ENCODE data around the gene AIG1. TPM values are rescaled to one million over a fixed set of nuclear protein-coding genes. Genes with fewer than 3 reads are reported as not detected.
A peak's percentile ranks its signal among the peaks of the same experiment; 100 is the strongest.

The AIG1 gene
- total RNA-seq, 3 donors from 2014 or later (not counting 1 experiment from before 2014, with no cell fraction given) = 5.6 to 8.9 (median 6.2) TPM

DNA sequence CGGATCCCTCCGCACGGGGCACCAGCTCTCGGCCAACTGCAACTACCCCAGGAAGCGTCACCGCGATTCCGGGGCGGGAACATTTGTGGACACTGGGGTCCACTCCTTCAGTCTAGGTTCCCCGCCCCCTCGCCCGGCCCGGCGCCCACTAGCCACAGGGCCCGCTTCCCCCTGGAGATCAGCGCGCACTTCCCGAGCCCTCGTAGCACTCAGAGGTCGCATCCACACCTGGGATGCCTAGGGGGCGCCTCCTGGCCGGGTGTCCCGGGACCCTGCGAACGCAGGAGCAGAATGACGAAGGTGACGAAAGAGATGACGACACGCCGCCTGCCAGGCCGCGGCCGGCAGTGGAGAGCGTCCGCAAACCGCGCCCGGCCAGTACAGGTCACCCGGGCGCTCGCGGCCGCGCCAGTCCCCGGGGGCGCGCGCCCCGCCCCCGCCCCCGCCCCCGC, 309 bp upstream of the AIG1 start:
- peak; percentile 77 to 92 (median 82) for ATAC-seq
- Mint-ChIP-seq H3K27ac (peak overlapping the region; percentile 84 to 95), H3K4me3 (peak overlapping the region; percentile 90), H3K36me3 (no peaks in the 10 kb centered on the region), H3K4me1 (peaks cover 17 to 20% of the 10 kb centered on the region in 2 donors), H3K9me3 (no peaks in the 10 kb centered on the region), H3K27me3 (ENCODE audit: low read depth in 2 of 2) (peaks cover 6 to 10% of the 10 kb centered on the region in 2 donors)
- Histone ChIP-seq H3K36me3 (ENCODE audit: control insufficient read depth, insufficient read depth, low read length) (no peaks in the 10 kb centered on the region), H3K27ac (ENCODE audit: low read length) (peak overlapping the region; percentile 90), H3K4me1 (ENCODE audit: control insufficient read depth, insufficient read depth, low read length) (peaks cover 10% of the 10 kb centered on the region), H3K27me3 (ENCODE audit: control insufficient read depth, insufficient read depth, low read length) (no peaks in the 10 kb centered on the region), H3K4me3 (ENCODE audit: low read length) (peak overlapping the region; percentile 98), H3K9me3 (ENCODE audit: control insufficient read depth, insufficient read depth, low read length) (no peaks in the 10 kb centered on the region)
- TF ChIP-seq, protein P1, sequence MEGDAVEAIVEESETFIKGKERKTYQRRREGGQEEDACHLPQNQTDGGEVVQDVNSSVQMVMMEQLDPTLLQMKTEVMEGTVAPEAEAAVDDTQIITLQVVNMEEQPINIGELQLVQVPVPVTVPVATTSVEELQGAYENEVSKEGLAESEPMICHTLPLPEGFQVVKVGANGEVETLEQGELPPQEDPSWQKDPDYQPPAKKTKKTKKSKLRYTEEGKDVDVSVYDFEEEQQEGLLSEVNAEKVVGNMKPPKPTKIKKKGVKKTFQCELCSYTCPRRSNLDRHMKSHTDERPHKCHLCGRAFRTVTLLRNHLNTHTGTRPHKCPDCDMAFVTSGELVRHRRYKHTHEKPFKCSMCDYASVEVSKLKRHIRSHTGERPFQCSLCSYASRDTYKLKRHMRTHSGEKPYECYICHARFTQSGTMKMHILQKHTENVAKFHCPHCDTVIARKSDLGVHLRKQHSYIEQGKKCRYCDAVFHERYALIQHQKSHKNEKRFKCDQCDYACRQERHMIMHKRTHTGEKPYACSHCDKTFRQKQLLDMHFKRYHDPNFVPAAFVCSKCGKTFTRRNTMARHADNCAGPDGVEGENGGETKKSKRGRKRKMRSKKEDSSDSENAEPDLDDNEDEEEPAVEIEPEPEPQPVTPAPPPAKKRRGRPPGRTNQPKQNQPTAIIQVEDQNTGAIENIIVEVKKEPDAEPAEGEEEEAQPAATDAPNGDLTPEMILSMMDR (IDR thresholded peaks at IDR 0.05) = no peak
- intact Hi-C loops (cut with micrococcal nuclease) = no loop called here
- 0% methylated on average over 48 of the region's 52 CpGs for WGBS (ENCODE audit: insufficient coverage)
- DNase-seq = peak; percentile 81 to 86

DNA sequence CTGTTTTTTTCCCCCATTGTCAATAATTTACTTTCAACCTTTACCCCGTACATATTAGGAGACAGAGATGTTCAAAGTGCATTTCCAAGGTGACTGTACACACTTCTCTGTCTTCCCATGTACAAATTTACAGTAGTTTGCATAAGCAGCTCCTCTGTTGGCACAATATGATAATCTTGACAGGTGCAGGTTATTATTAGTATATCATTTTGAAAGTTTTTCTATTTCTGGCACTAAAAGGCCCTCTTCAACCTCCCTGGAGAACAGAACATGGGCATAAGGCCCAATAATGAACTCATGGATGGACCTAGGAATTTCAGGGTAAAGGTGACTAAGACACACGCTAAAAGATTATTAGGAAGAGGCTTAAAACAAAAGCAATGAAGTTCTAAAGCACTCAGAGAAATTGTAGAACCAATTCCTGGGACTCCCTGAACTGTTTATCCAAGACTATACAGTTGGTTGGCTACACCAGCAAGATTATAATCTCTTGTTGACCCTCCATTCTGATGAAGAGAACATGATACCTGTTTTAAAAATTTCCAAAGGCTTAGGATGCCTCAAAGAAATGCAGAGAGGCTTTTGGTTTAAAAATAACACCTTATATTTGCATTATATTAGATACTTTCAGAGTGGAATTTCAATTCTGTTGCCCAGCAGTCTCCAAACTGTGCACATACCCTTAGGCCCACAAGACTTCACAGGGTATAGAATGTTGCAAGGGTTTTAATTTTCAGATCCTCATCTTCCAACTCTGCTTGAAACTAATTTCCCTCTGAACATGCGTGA, 1.1 kb downstream of the AIG1 start:
- Mint-ChIP-seq H3K36me3 (no peaks in the 10 kb centered on the region), H3K27ac (peak overlapping the region; percentile 77 to 95), H3K27me3 (ENCODE audit: low read depth in 2 of 2) (peaks cover 0 to 6% of the 10 kb centered on the region in 2 donors), H3K9me3 (no peaks in the 10 kb centered on the region), H3K4me1 (peaks cover 17 to 20% of the 10 kb centered on the region in 2 donors), H3K4me3 (peak overlapping the region; percentile 83)
- no peak overlapping the region for H3K4me3 ChIP-seq (ENCODE audit: low read length)
- DNase-seq (no peak), ATAC-seq (no peak)
- TF ChIP-seq, protein P1 (IDR thresholded peaks at IDR 0.05) = no peak
- H3K36me3 ChIP-seq (ENCODE audit: control insufficient read depth, insufficient read depth, low read length) = no peaks in the 10 kb centered on the region
- 93% methylated on average over 3 of the region's 3 CpGs for WGBS (ENCODE audit: insufficient coverage)
- intact Hi-C loops (cut with micrococcal nuclease) = no loop called here
- no peak overlapping the region for H3K27ac ChIP-seq (ENCODE audit: low read length)
- H3K4me1 ChIP-seq (ENCODE audit: control insufficient read depth, insufficient read depth, low read length) = peaks cover 10% of the 10 kb centered on the region
- no peaks in the 10 kb centered on the region for H3K27me3 ChIP-seq (ENCODE audit: control insufficient read depth, insufficient read depth, low read length)
- H3K9me3 ChIP-seq (ENCODE audit: control insufficient read depth, insufficient read depth, low read length) = no peaks in the 10 kb centered on the region

DNA sequence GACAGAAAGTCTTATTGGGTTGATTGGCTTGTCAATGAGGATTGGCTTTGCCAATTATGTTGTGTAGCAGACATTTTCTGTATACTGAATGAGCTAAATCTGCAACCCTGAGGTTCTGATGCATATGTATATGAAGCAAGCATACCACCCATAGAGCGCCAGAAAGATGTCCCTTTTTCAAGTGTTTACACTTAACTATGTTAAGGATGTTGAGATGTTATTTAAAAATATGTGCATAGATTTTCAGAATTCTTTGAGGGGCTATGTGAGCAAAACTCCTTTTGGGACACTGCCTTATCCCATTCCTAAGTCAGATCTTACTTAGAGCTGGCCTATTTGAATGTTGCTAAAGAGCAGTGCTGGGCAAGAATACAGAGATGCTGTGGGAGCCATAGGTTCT, 1.9 kb downstream of the AIG1 start:
- Mint-ChIP-seq H3K27me3 (ENCODE audit: low read depth in 2 of 2) (peaks cover 0 to 4% of the 10 kb centered on the region in 2 donors), H3K4me3 (peak overlapping the region; percentile 75), H3K9me3 (no peaks in the 10 kb centered on the region), H3K4me1 (peaks cover 17 to 20% of the 10 kb centered on the region in 2 donors), H3K36me3 (no peaks in the 10 kb centered on the region), H3K27ac (peak overlapping the region; percentile 29 to 59)
- WGBS (ENCODE audit: insufficient coverage) = no CpG with 5 or more reads among the region's 1 CpG
- DNase-seq (no peak), ATAC-seq (no peak)
- Histone ChIP-seq H3K9me3 (ENCODE audit: control insufficient read depth, insufficient read depth, low read length) (no peaks in the 10 kb centered on the region), H3K4me1 (ENCODE audit: control insufficient read depth, insufficient read depth, low read length) (peaks cover 10% of the 10 kb centered on the region), H3K36me3 (ENCODE audit: control insufficient read depth, insufficient read depth, low read length) (no peaks in the 10 kb centered on the region), H3K4me3 (ENCODE audit: low read length) (no peak overlapping the region), H3K27me3 (ENCODE audit: control insufficient read depth, insufficient read depth, low read length) (no peaks in the 10 kb centered on the region), H3K27ac (ENCODE audit: low read length) (no peak overlapping the region)
- TF ChIP-seq, protein P1 (IDR thresholded peaks at IDR 0.05) = no peak
- intact Hi-C loops (cut with micrococcal nuclease) = no loop called here
